Large intestine (tissue), 3 donors: ENCODE results near the gene CFAP161. TPM values are rescaled to one million over a fixed set of nuclear protein-coding genes. Genes with fewer than 3 reads are reported as not detected.

ENCODE experiments used
- DNase-seq, 2 donors: peaks; one replicate each; pipeline versions ENCODE4 v3.0.0 to v3.0.0-alpha.2; 2013
- H3K27ac ChIP-seq: one replicate; pipeline ENCODE4 v1.5.1; 2013; ENCODE audit warnings: low read length
- H3K27me3 ChIP-seq: 2 replicates; pipeline ENCODE4 v1.6.1; 2013; ENCODE audit warnings: low read length; ENCODE audit not compliant: control insufficient read depth, insufficient read depth
- H3K36me3 ChIP-seq: 2 replicates; pipeline ENCODE4 v1.6.1; 2013; ENCODE audit warnings: low read length; ENCODE audit not compliant: control insufficient read depth, insufficient read depth
- H3K4me1 ChIP-seq: one replicate; pipeline ENCODE4 v1.6.1; 2013; ENCODE audit warnings: low read length; ENCODE audit not compliant: control insufficient read depth, insufficient read depth
- H3K4me3 ChIP-seq: one replicate; pipeline ENCODE4 v1.5.1; 2013; ENCODE audit warnings: low read length
- H3K9me3 ChIP-seq: one replicate; pipeline ENCODE4 v1.6.1; 2013; ENCODE audit warnings: mild to moderate bottlenecking, low read depth, low read length, moderate library complexity; ENCODE audit not compliant: control insufficient read depth
- WGBS: methylation state at CpG from one replicate; pipeline ENCODE4 v1.1.5; 2013; ENCODE audit warnings: low lambda C conversion rate; ENCODE audit not compliant: insufficient coverage; 5-methylcytosine and 5-hydroxymethylcytosine counted together
- polyA plus RNA-seq: library from polyadenylated mRNA; unstranded; fragments of 120-200 nt; gene quantifications from one replicate; pipeline ENCODE4 v1.2.1, GENCODE V29; 2013

CFAP161 gene
- polyA plus RNA-seq, 1 donor, result 0.25 TPM

GRCh38 chr15:81095690-81096365, 38.2 kb upstream of the CFAP161 start:
- no peak overlapping the region for H3K27ac ChIP-seq
- no peak overlapping the region for H3K4me3 ChIP-seq
- no CpG with 5 or more reads among the region's 12 CpGs for WGBS
- H3K4me1 ChIP-seq, result no peaks in the 10 kb centered on the region
- DNase-seq, result no peak
- H3K36me3 ChIP-seq, result no peaks in the 10 kb centered on the region
- H3K27me3 ChIP-seq, result peaks cover 6% of the 10 kb centered on the region
- no peaks in the 10 kb centered on the region for H3K9me3 ChIP-seq

GRCh38 chr15:81096398-81096797, 37.7 kb upstream of the CFAP161 start:
- no peak for DNase-seq
- no peak overlapping the region for H3K27ac ChIP-seq
- H3K4me3 ChIP-seq, result no peak overlapping the region
- no peaks in the 10 kb centered on the region for H3K4me1 ChIP-seq
- H3K9me3 ChIP-seq, result no peaks in the 10 kb centered on the region
- H3K36me3 ChIP-seq, result no peaks in the 10 kb centered on the region
- H3K27me3 ChIP-seq, result peaks cover 6% of the 10 kb centered on the region
- no CpG with 5 or more reads among the region's 6 CpGs for WGBS

- Histone ChIP-seq H3K4me3 (no peak overlapping the region), H3K36me3 (no peaks in the 10 kb centered on the region), H3K27me3 (peaks cover 6% of the 10 kb centered on the region), H3K4me1 (no peaks in the 10 kb centered on the region), H3K27ac (no peak overlapping the region), H3K9me3 (no peaks in the 10 kb centered on the region)
- WGBS, result 67% methylated on average over 1 of the region's 10 CpGs
- DNase-seq, result no peak
Observed at GRCh38 chr15:81097116-81097889, 36.8 kb upstream of the CFAP161 start.

GRCh38 chr15:81097890-81098280, 36.2 kb upstream of the CFAP161 start:
- no peak overlapping the region for H3K4me3 ChIP-seq
- 94% methylated on average over 4 of the region's 5 CpGs for WGBS
- no peaks in the 10 kb centered on the region for H3K9me3 ChIP-seq
- H3K36me3 ChIP-seq, result no peaks in the 10 kb centered on the region
- H3K27me3 ChIP-seq, result peaks cover 6% of the 10 kb centered on the region
- H3K4me1 ChIP-seq, result no peaks in the 10 kb centered on the region
- no peak overlapping the region for H3K27ac ChIP-seq
- DNase-seq, result no peak

- WGBS, result 100% methylated on average over 2 of the region's 4 CpGs
- H3K9me3 ChIP-seq, result no peaks in the 10 kb centered on the region
- no peak overlapping the region for H3K4me3 ChIP-seq
- DNase-seq, result no peak
- H3K4me1 ChIP-seq, result no peaks in the 10 kb centered on the region
- H3K36me3 ChIP-seq, result no peaks in the 10 kb centered on the region
- peaks cover 9% of the 10 kb centered on the region for H3K27me3 ChIP-seq
- no peak overlapping the region for H3K27ac ChIP-seq
Observed at GRCh38 chr15:81098349-81098748, 35.7 kb upstream of the CFAP161 start.

- 60% methylated on average over 1 of the region's 13 CpGs for WGBS
- H3K27ac ChIP-seq, result no peak overlapping the region
- peaks cover 9% of the 10 kb centered on the region for H3K27me3 ChIP-seq
- no peaks in the 10 kb centered on the region for H3K4me1 ChIP-seq
- no peaks in the 10 kb centered on the region for H3K9me3 ChIP-seq
- no peaks in the 10 kb centered on the region for H3K36me3 ChIP-seq
- DNase-seq, result no peak
- no peak overlapping the region for H3K4me3 ChIP-seq
Observed at GRCh38 chr15:81098861-81099651, 35.0 kb upstream of the CFAP161 start.

- Histone ChIP-seq H3K9me3 (no peaks in the 10 kb centered on the region), H3K36me3 (no peaks in the 10 kb centered on the region), H3K27ac (no peak overlapping the region), H3K4me3 (no peak overlapping the region), H3K4me1 (no peaks in the 10 kb centered on the region), H3K27me3 (peaks cover 12% of the 10 kb centered on the region)
- DNase-seq, result no peak
- no CpG with 5 or more reads among the region's 7 CpGs for WGBS
Observed at GRCh38 chr15:81101894-81102815, 31.9 kb upstream of the CFAP161 start.

- Histone ChIP-seq H3K27ac (no peak overlapping the region), H3K27me3 (peaks cover 12% of the 10 kb centered on the region), H3K9me3 (no peaks in the 10 kb centered on the region), H3K4me3 (no peak overlapping the region), H3K4me1 (no peaks in the 10 kb centered on the region), H3K36me3 (no peaks in the 10 kb centered on the region)
- WGBS, result no CpG with 5 or more reads among the region's 1 CpG
- DNase-seq, result no peak
Observed at GRCh38 chr15:81103857-81104256, 30.2 kb upstream of the CFAP161 start.

- no peaks in the 10 kb centered on the region for H3K36me3 ChIP-seq
- no peaks in the 10 kb centered on the region for H3K9me3 ChIP-seq
- WGBS, result no CpG with 5 or more reads among the region's 4 CpGs
- H3K27me3 ChIP-seq, result peaks cover 9% of the 10 kb centered on the region
- no peak overlapping the region for H3K27ac ChIP-seq
- no peak for DNase-seq
- no peak overlapping the region for H3K4me3 ChIP-seq
- H3K4me1 ChIP-seq, result no peaks in the 10 kb centered on the region
Observed at GRCh38 chr15:81105545-81105944, 28.5 kb upstream of the CFAP161 start.
